ENCODE data around the gene CDK18.

Gene CDK18

GRCh38 chr1:205575294-205575885 lies 70.9 kb downstream of the CDK18 start:
- no peak for DNase-seq

DNA sequence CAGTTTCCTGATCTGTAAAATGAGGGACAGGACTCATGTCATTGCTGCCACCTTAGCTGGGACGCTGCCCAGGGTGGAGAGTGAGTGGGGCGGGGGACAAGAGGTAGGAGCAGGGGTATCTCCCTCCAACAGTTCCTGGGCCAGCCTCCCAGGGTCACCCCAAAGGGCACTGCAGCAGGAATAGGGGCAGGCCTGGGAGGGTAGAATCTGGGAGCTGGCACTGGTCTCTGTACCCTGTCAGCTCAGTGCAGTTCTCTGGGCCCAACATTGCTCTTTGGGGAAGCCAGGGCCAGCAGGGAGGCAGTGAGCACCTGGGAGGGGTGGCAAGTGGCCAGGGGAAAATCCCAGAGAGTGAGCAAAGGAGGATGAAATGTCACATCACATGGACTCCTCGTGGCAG lies 71.5 kb downstream of the CDK18 start:
- DNase-seq: no peak

DNA sequence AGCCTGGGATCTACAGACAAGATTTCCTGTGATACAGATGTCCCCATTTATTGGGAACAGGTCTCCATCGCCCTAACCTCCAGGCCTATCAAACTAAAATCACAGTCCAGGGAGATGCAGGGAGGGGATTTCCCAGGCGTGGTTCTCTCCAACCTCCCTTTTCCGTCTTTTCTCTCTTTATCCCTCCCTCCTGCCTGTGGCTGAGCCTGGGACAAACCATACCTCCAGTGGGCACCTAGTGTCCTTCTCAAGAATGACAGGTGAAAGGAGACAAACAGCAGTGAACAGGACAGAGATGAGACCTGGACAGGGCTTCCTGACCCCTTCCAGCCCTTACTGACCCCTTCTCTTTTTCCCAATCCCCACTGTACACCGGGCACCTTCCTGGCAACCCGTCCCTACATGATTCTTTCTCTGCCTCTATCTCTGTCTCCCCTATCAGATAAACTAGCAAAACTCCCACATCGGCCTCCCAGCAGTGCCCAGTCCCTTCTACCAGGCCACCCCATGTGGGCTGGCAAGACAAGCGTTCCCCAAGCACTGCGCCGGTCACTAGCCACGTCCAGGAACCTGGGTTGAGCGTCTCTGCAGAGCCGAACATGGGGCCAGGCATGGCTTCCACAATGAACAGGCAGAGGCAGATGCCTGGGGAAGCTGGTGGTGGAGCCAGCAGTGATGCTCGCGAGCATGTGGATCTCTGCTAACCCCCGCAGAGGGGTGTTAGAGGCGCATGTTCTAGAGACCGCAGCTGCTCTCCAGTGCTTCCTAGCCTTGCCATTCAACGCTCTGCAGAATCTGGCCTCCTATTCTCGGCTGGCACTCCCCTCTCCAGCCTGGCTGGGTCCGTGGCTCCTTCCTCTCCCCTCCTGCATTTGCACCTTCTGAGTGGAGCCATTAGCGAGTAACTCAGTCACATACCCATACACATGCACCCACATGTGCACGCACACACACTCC lies 72.6 kb downstream of the CDK18 start:
- no peak for DNase-seq

DNA sequence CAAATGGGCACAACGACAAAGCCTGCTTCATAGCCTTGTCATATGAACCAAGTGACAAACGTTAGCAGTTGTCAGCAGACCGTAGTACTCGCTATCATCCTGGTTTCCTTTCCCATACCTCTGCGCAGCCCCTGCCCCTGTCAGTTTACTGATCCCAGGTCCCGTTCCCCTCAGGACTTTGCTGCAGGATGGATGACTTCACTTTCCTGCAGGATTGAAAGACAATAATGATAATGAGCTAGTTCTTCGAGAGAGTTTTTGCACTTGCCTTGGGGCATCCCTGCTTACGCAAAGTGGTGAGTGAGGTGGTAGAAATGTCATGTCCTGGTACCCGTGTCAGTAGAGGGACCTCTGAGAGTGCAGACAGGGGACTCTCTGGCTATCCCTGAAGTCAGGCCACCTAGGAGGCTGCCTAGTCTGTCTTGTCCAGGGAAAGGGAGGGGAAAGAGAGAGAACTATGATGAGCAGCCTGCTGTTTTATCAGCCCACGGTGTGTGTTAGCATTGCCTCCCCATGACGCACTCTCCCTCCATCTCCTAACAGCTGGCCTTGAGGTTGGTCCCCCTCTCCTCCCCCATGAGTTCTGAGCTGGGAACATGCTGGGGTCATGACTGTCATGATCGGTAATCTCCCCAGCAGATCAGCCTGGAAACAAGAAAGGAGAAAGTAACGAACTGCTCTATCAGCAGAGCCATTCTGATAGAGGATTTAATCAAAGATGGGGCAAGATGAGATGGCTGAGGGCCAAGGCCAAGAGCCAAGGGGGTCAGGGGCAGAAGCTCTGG lies 73.6 kb downstream of the CDK18 start:
- no peak for DNase-seq

- DNase-seq: no peak
Measured at GRCh38 chr1:205578780-205579571, 74.5 kb downstream of the CDK18 start.

DNA sequence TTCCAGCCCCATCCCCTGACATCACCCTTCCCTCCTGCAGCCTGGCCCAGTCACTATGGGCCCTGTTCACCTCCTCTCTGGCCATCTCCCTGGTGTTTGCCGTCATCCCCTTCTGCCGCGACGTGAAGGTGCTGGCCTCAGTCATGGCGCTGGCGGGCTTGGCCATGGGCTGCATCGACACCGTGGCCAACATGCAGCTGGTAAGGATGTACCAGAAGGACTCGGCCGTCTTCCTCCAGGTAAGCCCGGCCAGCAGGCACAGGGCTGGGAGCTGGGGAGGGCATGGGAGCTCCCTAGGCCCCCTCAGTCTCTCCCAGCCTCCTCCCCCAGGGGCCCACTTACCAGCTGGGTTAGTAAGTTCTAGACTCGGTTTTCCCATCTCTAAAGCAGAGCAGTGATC lies 75.2 kb downstream of the CDK18 start:
- DNase-seq: no peak

GRCh38 chr1:205580140-205580922 lies 75.9 kb downstream of the CDK18 start:
- no peak for DNase-seq

GRCh38 chr1:205580923-205581180 lies 76.4 kb downstream of the CDK18 start:
- DNase-seq: no peak

DNA sequence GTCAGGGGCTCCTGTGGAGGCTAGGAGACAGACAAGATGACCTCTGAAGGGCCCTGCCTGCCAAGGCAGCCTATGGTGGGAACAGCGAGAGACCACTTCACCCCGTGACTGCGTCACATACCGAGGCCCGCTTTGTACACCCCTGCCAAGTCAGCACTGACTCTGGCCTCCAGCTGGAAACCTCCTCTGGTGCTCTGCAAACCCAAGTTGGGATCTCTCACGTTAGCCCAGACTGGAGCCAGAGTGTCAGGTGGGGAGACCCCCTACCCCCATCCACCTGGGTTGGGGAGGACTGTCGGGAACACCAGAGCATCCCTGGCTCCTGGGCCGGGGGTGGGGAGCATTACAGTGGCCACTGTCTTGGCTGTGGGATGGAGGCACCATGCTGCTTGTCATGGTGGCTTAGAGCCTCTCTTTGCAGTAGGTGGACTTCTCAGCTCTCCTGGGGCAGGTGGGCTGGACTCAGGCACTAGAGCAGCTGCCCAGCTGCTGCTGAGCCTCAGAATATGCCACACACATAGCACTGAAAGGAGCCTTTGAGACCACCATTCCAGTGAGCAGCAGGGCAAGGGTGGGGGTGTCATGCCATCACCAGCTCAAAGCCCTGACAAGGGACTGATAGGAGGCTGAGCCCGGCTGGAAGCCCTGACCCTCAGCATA lies 77.0 kb downstream of the CDK18 start:
- DNase-seq: no peak

GRCh38 chr1:205582046-205582445 lies 77.6 kb downstream of the CDK18 start:
- DNase-seq: no peak
